Endodermal cell (in vitro differentiated cells): ENCODE results near the gene ARGLU1. TPM values are rescaled to one million over a fixed set of nuclear protein-coding genes. Genes with fewer than 3 reads are reported as not detected.

Source experiments
- DNase-seq: peaks from one replicate; pipeline ENCODE4 v3.0.0-alpha.2; 2017
- H3K27ac ChIP-seq: 2 replicates; pipeline ENCODE4 v1.5.1; 2013; ENCODE audit warnings: mild to moderate bottlenecking, low read depth, low read length, moderate library complexity
- H3K27me3 ChIP-seq: 2 replicates; pipeline ENCODE4 v1.6.1; 2013; ENCODE audit warnings: mild to moderate bottlenecking, low read length, moderate library complexity; ENCODE audit not compliant: insufficient read depth, control insufficient read depth, poor library complexity, severe bottlenecking
- H3K36me3 ChIP-seq: 2 replicates; pipeline ENCODE4 v1.7.0; 2013; ENCODE audit warnings: mild to moderate bottlenecking, low read length, moderate library complexity; ENCODE audit not compliant: control insufficient read depth, insufficient read depth
- H3K4me1 ChIP-seq: one replicate; pipeline ENCODE4 v1.7.0; 2013; ENCODE audit warnings: low read length; ENCODE audit not compliant: control insufficient read depth, insufficient read depth
- H3K4me3 ChIP-seq: 2 replicates; pipeline ENCODE4 v1.5.1; 2013; ENCODE audit warnings: mild to moderate bottlenecking, low read length, moderate library complexity
- H3K9ac ChIP-seq: 2 replicates; pipeline ENCODE4 v1.6.1; 2013; ENCODE audit warnings: mild to moderate bottlenecking, low read length, moderate library complexity; ENCODE audit not compliant: poor library complexity, severe bottlenecking; ENCODE audit errors: extremely low read depth
- H3K9me3 ChIP-seq: 2 replicates; pipeline ENCODE4 v1.6.1; 2013; ENCODE audit warnings: mild to moderate bottlenecking, low read length, moderate library complexity; ENCODE audit not compliant: control insufficient read depth
- H3K27ac Mint-ChIP-seq: 2 replicates; pipeline ENCODE4 v1.8.0; 2020; ENCODE audit warnings: mixed read lengths
- H3K27me3 Mint-ChIP-seq: 2 replicates; pipeline ENCODE4 v1.8.0; 2021; ENCODE audit warnings: mild to moderate bottlenecking, mixed read lengths; ENCODE audit not compliant: insufficient read depth
- H3K36me3 Mint-ChIP-seq: 2 replicates; pipeline ENCODE4 v1.8.0; 2020; ENCODE audit warnings: low read depth, mixed read lengths
- H3K4me1 Mint-ChIP-seq: 2 replicates; pipeline ENCODE4 v1.8.0; 2020; ENCODE audit warnings: mixed read lengths
- H3K4me3 Mint-ChIP-seq: 2 replicates; pipeline ENCODE4 v1.8.0; 2020; ENCODE audit warnings: mild to moderate bottlenecking, moderate library complexity, mixed read lengths
- H3K9me3 Mint-ChIP-seq: 2 replicates; pipeline ENCODE4 v1.8.0; 2020; ENCODE audit warnings: mild to moderate bottlenecking, mixed read lengths
- WGBS, 2 experiments: methylation state at CpG; one replicate each; pipeline versions ENCODE4 v1.1.5 to v1.1.7; 2013; ENCODE audit warnings: missing lambda C conversion rate in 2 of 2, mixed read lengths in 1 of 2; ENCODE audit not compliant: insufficient coverage in 1 of 2, insufficient read length in 1 of 2; 5-methylcytosine and 5-hydroxymethylcytosine counted together
- total RNA-seq, 2 donors: library from RNA; stranded (reverse); fragmentation: NEBNext Ultra II Directional in 1 of 2; extraction: Animal tissue kit (Norgen Biotek cat#: 25700) in 1 of 2; gene quantifications; 2 replicates in 1 of 2; 3 replicates in 1 of 2; pipeline ENCODE4 v1.2.1, GENCODE V29; 2021
- TF ChIP-seq, protein P1 (sequence below): fragments of 200-600 bp; sonication (generic); conservative IDR thresholded peaks from 2 replicates; pipeline ENCODE4 v1.5.0; 2021; ENCODE audit warnings: antibody characterized with exemption, mild to moderate bottlenecking

ARGLU1 gene
- total RNA-seq, 2 donors from 2014 or later: 80.6 to 101 TPM

GRCh38 chr13:106595625-106596024 lies 27.7 kb upstream of the ARGLU1 start:
- no peaks in the 10 kb centered on the region for H3K4me1 Mint-ChIP-seq
- H3K27me3 Mint-ChIP-seq: peaks cover 17% of the 10 kb centered on the region
- Histone ChIP-seq H3K9ac (no peak overlapping the region), H3K4me1 (no peaks in the 10 kb centered on the region), H3K27me3 (no peaks in the 10 kb centered on the region), H3K36me3 (no peaks in the 10 kb centered on the region), H3K27ac (no peak overlapping the region), H3K9me3 (no peaks in the 10 kb centered on the region), H3K4me3 (no peak overlapping the region)
- 90 to 95% methylated on average over 2 to 5 of the region's 6 CpGs for WGBS, 2 experiments
- H3K27ac Mint-ChIP-seq: no peak overlapping the region
- H3K4me3 Mint-ChIP-seq: no peak overlapping the region
- no peaks in the 10 kb centered on the region for H3K9me3 Mint-ChIP-seq
- TF ChIP-seq, protein P1, sequence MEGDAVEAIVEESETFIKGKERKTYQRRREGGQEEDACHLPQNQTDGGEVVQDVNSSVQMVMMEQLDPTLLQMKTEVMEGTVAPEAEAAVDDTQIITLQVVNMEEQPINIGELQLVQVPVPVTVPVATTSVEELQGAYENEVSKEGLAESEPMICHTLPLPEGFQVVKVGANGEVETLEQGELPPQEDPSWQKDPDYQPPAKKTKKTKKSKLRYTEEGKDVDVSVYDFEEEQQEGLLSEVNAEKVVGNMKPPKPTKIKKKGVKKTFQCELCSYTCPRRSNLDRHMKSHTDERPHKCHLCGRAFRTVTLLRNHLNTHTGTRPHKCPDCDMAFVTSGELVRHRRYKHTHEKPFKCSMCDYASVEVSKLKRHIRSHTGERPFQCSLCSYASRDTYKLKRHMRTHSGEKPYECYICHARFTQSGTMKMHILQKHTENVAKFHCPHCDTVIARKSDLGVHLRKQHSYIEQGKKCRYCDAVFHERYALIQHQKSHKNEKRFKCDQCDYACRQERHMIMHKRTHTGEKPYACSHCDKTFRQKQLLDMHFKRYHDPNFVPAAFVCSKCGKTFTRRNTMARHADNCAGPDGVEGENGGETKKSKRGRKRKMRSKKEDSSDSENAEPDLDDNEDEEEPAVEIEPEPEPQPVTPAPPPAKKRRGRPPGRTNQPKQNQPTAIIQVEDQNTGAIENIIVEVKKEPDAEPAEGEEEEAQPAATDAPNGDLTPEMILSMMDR: no peak
- H3K36me3 Mint-ChIP-seq: no peaks in the 10 kb centered on the region
- DNase-seq: no peak

GRCh38 chr13:106594980-106595379 lies 27.0 kb upstream of the ARGLU1 start:
- H3K27ac Mint-ChIP-seq: no peak overlapping the region
- TF ChIP-seq, protein P1: no peak
- no peaks in the 10 kb centered on the region for H3K36me3 Mint-ChIP-seq
- no peaks in the 10 kb centered on the region for H3K9me3 Mint-ChIP-seq
- Histone ChIP-seq H3K36me3 (no peaks in the 10 kb centered on the region), H3K9me3 (no peaks in the 10 kb centered on the region), H3K27me3 (no peaks in the 10 kb centered on the region), H3K9ac (no peak overlapping the region), H3K4me3 (no peak overlapping the region), H3K27ac (no peak overlapping the region), H3K4me1 (no peaks in the 10 kb centered on the region)
- WGBS, 2 experiments: 88 to 94% methylated on average over 2 to 4 of the region's 4 CpGs
- DNase-seq: no peak
- H3K4me3 Mint-ChIP-seq: no peak overlapping the region
- H3K4me1 Mint-ChIP-seq: no peaks in the 10 kb centered on the region
- peaks cover 14% of the 10 kb centered on the region for H3K27me3 Mint-ChIP-seq

- no peaks in the 10 kb centered on the region for H3K9me3 Mint-ChIP-seq
- Histone ChIP-seq H3K36me3 (no peaks in the 10 kb centered on the region), H3K4me1 (no peaks in the 10 kb centered on the region), H3K9ac (no peak overlapping the region), H3K27me3 (no peaks in the 10 kb centered on the region), H3K4me3 (no peak overlapping the region), H3K27ac (no peak overlapping the region), H3K9me3 (no peaks in the 10 kb centered on the region)
- H3K36me3 Mint-ChIP-seq: no peaks in the 10 kb centered on the region
- no peak overlapping the region for H3K4me3 Mint-ChIP-seq
- 91 to 95% methylated on average over 4 to 5 of the region's 5 CpGs for WGBS, 2 experiments
- H3K4me1 Mint-ChIP-seq: no peaks in the 10 kb centered on the region
- DNase-seq: no peak
- H3K27ac Mint-ChIP-seq: no peak overlapping the region
- TF ChIP-seq, protein P1: no peak
- peaks cover 12% of the 10 kb centered on the region for H3K27me3 Mint-ChIP-seq
Measured at GRCh38 chr13:106593132-106593531, 25.2 kb upstream of the ARGLU1 start.
